Activated CD4-positive, alpha-beta T cell treated with anti-CD3 and anti-CD28 coated beads for 1 hour (primary cell): Measurements from ENCODE around the gene SLC13A5.
"Not testable (repeated sequence)": the region's sequence is repeated elsewhere in the genome, so short reads cannot be mapped to it uniquely, and the experiment has no call there.

Source experiments
- DNase-seq: peaks from one replicate; pipeline ENCODE4 v3.0.0-alpha.2; 2020

The SLC13A5 gene

DNA sequence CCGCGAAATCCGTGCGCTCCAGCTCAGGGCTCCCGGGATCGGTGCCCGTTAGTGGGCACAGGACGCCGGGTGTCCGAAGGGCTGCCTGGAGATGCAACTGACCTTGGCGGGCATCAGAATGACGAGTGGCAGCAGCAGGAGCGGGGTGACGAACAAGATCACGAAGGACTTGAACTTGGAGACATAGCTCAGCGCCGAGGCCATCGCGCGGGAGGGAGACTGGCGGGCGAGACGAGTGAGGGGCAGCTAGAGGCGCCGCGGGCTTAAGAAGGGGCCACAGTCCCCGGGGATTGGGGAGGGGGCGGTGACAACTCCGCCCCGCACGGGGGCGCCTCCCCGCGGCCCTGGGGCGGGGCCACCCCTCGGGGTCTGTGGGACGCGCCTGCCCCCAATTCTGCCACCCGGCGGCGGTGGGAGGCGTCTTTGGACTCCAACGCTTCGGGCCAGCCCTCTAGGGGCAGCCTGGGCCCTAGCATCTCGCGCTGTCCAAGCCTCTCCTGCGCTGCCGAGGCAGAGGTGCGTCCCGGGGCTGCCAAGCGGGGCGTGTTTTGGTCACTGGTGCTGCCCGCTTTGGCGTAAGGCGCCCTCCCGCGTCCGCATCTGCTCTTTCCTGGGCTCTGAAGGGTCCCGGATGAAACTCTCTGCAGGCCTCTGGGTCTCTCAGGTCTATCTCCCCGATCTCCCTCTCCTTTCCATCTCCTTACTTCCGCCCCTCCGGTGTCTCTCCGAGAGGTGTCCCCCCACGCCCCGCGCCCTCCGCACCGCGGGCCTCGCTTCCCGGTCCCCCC, at the start of gene SLC13A5:
Gene SLC13A5 (minus strand): TSS at position 240 of the 788 bp plus-strand sequence. CDS start 36 bp downstream, at position 204.
- DNase-seq: no peak

DNA sequence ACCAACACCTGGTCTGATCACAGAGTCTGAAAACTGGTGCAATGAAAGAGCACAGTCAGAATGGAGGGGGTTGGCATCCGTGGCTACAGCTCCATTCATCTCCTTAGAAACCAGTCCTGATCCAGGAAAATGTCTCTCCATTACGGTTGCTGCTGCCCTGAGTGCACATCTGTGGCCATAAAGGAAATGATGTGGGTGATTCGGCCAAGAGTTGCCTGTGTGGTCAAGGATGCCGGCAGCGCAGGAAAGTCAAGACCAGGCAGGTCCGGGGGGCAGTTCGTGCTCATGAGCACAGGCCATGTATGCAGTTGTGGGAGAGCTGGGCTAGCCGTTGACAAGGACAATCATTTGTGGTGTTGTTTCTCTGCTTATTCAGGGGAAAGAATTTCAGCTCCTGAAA, 48.6 kb upstream of the SLC13A5 start:
- DNase-seq: no peak

DNA sequence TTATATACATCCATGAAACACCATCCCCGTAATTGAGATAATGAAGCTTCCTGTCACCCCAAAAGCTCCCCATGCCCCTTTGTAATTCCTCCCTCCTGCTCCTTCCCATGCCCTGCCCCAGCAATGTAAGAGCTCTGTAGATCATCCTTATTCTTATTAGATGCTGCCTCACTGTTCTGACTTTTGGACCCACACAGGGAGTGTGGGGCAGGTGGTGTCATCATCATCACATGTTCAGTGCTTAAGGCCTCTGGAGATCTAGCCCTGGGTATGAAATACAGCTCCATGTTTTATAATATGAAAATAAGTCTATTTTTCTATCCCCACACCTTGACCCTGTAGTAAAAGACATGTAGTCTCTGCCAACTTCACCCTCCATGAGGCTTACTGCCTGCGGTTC, 44.6 kb upstream of the SLC13A5 start:
- no peak for DNase-seq

GRCh38 chr17:6756425-6757031, 43.4 kb upstream of the SLC13A5 start:
- DNase-seq: peak; percentile 45

- peak; percentile 78 for DNase-seq
These were observed 42.6 kb upstream of the SLC13A5 start, which contains the start of gene XAF1 for GRCh38 chr17:6755731-6756184. XAF1 (plus strand) TSS chr17:6756046; CDS start chr17:6756079, 33 bp downstream.

- DNase-seq: no peak
These were observed 42.1 kb upstream of the SLC13A5 start for GRCh38 chr17:6755281-6755680.

GRCh38 chr17:6753546-6753945, 40.4 kb upstream of the SLC13A5 start:
- DNase-seq: no peak

- peak; percentile 62 for DNase-seq
These were observed 39.9 kb upstream of the SLC13A5 start for GRCh38 chr17:6753006-6753445.

GRCh38 chr17:6752068-6752909, 39.1 kb upstream of the SLC13A5 start:
- no peak for DNase-seq

DNA sequence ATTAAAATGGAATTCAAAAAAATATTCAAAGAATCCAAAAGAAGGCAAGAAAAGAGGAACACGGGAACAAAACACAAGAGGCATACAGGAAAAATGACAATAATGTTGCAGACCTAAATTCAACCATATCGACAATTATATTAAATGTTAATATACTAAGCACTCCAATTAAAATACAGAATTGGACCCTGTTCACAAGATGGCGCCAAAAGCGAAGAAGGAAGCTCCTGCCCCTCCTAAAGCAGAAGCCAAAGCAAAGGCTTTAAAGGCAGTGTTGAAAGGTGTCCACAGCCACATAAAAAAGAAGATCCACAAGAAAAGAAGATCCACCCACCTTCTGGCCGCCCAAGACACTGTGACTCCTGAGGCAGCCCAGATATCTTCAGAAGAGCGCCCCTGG, 36.4 kb upstream of the SLC13A5 start:
- DNase-seq: no peak

- DNase-seq: no peak
These were observed 35.4 kb upstream of the SLC13A5 start for GRCh38 chr17:6748617-6749016.

GRCh38 chr17:6746665-6747064, 33.5 kb upstream of the SLC13A5 start:
- not testable (repeated sequence) for DNase-seq

DNA sequence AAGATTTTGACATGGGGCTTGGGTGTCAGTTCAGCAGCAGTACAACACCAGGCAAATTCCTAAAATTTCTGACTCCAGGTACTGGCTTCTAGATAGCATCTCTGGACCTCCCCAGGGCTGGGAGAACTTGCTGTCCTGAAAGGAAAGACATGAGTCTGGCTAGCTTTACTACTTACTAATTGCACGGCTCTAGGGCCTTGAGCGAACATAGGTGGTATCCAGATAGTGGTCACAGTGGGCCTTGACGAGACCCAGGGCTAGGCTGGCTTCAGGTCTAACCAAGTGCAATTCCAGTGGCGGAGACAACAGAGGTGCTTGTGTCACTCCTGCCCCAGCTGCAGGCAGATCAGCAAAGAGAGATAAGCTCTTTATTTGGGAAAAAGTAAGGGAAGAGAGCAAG, 16.4 kb upstream of the SLC13A5 start:
- DNase-seq: no peak

DNA sequence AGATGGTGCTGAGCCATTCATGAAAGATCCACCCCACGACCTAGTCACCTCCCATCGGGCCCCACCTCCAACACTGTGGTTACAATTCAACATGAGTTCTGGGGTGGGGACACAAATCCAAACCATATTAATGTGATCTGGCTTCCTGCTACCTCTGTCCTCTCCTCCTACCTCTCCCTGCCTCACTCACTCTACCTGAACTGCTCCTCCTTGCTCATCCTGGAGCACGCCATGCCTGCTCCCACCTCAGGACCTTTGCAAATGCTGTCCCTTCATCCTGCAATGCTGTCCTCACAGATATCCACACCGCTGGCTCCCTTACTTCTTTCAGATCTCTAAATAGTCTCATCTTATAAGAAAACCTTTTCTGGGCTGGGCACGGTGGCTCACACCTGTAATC, 10.8 kb upstream of the SLC13A5 start:
- no peak for DNase-seq

- no peak for DNase-seq
These were observed 8.6 kb upstream of the SLC13A5 start for GRCh38 chr17:6721744-6722143.

DNA sequence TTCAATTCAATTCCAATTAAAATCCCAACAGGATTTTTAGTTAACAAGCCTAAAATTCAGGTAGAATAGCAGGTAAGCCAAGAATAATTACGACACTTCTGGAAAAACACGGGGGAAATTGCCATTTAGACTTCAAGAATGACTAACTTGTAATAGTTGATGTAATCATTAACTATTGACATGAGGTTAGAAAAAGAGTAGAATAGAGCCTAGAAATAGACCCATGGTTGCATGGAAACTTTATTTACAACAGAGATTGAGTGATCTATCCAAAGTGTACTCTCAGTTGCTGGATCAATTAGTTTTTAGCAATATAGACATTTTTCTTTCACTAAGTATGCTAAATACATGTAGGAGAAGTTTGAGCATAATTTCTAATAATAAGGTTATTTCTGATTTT, 3.6 kb upstream of the SLC13A5 start:
- no peak for DNase-seq

GRCh38 chr17:6714315-6714874, 1.2 kb upstream of the SLC13A5 start:
- DNase-seq: no peak

GRCh38 chr17:6713918-6714271, 726 bp upstream of the SLC13A5 start:
- no peak for DNase-seq

DNA sequence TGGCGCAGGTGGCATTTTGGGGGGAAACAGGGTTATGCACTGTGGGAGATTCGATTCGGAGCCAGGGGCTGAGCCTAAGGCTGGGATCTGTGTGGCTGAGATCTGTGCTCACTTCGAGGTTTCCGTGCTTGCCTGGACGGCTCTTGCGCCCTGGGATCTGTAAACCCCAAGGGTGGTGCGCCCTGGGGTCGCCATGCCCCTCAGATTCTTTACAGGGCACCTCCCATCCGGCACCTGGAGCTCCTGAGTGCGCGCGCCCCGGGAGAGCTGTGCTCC, 377 bp downstream of the SLC13A5 start:
- no peak for DNase-seq

- DNase-seq: no peak
These were observed 913 bp downstream of the SLC13A5 start for GRCh38 chr17:6712058-6712853.

DNA sequence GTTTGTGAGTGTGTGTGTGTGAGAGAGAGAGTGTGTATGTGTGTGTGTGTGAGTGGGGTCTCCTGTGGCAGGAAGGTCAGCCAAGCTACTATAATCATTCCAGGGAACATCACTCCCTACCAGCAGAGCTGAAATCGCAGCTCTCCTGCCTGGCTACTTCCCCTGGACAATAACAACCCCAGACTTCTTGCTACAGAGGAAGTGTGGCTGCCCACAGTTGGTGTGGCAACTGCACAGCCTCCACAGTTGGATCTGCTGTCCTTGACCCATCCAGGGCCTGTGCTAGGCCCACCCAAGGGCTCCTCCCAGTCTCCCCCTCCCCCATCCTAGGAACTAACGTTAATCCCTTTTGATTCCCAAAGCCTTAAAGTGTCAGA, 1.5 kb downstream of the SLC13A5 start:
- no peak for DNase-seq

DNA sequence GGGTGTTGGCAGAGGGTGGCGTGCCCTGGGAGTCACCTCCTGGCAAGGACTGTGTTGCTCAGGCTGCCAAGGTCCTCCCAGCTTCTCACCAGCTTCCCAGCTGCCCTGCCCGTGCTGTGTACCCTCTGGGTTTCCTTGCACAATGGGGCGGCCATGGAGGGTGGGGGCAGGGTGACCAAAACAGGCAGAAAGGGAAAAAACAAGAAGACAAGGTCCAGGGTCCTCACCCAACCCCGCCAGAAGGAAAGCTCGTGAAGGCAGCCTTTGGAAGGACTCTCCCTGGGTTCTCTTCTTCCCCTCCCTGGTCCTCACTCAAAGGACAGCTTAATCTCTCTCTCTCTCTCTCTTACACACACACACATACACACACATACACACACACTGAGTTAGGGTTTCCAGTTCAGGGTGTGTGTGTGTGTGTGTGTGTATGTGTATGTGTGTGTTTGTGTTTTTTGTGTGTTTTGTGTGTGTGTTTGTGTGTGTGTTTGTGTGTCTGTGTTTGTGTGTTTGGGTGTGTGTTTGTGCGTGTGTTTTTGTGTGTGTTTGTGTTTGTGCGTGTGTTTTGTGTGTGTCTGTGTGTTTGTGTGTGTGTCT, 2.0 kb downstream of the SLC13A5 start:
- no peak for DNase-seq
